Stimulated activated CD4-positive, alpha-beta T cell treated with anti-CD3 and anti-CD28 coated beads, TNF-alpha, amount 100 ng/mL, for 1 hour (primary cell): ENCODE results near the gene SEC24A.
"Not testable (repeated sequence)": the region's sequence is repeated elsewhere in the genome, so short reads cannot be mapped to it uniquely, and the experiment has no call there.

Experiments
- DNase-seq, 3 donors: peaks; one replicate each; pipeline ENCODE4 v3.0.0-alpha.2; 2020; ENCODE audit warnings: low read depth in 3 of 3, low spot score in 1 of 3

Gene SEC24A

DNA sequence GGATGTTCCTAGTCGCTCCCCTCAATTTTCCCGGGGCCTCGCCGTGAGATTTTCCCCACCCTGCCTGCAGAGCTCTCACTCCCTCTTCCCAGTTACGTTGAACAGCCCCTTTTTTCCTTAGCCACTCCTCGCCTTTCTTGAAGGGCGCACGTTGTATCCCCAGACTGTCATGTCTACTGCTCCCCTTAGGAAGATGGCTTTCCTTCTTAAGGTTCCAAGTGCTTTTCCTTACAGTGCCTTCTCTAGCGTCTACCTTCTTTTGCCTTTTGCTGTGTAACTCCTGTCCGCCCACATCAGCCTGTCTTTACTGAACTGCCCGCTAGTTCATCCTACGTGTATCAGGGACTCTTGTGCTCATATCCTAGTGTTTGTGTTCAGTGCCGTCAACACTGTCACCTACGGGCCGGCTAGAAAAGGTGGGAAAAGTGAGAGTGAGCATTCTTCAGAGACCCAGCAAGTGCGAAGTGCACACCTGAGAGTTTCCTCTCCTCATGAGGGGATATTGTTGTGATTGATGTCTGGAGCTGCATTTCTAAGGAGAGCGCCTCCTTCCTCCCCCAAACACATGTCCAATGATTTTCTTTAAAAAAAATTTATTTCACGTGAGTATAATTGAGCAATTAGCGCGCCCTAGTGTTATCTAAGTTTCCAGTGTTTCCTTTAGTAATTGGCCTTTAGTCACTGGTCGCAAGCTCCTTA is 90.5 kb downstream of the SEC24A start:
- no peak for DNase-seq

DNA sequence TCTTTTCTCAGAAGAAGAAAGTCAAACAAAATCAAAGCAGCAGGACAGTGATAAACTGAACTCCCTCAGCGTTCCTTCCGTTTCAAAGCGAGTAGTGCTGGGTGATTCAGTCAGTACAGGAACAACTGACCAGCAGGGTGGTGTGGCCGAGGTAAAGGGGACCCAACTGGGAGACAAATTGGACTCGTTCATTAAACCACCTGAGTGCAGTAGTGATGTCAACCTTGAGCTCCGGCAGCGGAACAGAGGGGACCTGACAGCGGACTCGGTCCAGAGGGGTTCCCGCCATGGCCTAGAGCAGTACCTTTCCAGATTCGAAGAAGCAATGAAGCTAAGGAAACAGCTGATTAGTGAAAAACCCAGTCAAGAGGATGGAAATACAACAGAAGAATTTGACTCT is 92.5 kb downstream of the SEC24A start:
- DNase-seq = no peak

DNA sequence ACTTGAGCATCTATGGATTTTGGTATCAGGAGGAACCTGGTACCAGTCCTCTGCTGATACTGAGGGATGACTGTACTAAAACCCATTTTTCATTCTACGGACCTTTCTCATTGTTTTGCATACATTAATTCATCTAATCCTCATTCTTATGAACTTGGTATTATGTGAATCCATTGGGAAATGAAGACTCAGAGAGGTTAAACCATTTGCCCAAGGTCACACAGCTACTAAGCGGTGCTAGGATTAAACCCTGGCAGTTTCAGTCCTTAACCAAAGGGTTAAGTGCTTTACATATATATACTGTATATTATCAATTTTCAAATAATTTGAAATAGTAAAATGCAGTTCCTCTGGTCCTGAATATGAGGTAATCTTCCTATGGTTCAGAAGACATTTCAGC is 93.5 kb downstream of the SEC24A start:
- DNase-seq = no peak

DNA sequence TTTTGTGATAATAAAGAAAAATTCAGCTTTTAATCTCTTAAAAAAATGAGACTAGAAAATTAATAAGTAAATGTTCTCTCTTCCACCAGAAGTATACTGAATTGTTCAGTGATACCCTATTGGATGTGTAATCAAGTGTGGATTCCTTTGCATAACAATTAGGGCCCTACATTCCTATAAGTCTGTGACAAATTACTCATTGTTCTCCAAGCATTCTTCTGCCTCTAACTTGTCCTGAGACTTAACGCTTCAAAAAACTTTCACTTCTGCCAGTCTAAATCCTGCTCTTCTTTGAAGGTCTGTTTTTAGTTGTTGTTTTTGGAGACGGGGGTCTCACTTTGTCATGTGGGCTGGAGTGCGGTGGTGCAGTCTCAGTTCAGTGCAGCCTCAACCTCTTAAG is 100.8 kb downstream of the SEC24A start:
- no peak for DNase-seq

DNA sequence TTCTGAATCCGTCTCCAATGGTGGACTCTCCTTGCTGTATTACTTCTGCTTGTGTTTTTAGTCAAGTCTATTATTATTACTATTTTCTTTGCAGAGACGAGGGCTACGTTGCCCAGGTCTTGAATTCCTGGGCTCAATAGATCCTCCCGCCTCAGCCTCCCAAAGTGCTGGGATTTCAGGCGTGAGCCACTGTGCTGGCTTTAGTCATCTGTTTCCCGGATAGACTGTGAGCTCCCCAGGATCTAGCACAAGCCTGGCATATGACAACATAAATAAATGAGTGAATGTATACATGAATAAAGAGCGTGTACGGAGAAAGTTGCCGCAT is 109.6 kb downstream of the SEC24A start:
- DNase-seq = no peak

DNA sequence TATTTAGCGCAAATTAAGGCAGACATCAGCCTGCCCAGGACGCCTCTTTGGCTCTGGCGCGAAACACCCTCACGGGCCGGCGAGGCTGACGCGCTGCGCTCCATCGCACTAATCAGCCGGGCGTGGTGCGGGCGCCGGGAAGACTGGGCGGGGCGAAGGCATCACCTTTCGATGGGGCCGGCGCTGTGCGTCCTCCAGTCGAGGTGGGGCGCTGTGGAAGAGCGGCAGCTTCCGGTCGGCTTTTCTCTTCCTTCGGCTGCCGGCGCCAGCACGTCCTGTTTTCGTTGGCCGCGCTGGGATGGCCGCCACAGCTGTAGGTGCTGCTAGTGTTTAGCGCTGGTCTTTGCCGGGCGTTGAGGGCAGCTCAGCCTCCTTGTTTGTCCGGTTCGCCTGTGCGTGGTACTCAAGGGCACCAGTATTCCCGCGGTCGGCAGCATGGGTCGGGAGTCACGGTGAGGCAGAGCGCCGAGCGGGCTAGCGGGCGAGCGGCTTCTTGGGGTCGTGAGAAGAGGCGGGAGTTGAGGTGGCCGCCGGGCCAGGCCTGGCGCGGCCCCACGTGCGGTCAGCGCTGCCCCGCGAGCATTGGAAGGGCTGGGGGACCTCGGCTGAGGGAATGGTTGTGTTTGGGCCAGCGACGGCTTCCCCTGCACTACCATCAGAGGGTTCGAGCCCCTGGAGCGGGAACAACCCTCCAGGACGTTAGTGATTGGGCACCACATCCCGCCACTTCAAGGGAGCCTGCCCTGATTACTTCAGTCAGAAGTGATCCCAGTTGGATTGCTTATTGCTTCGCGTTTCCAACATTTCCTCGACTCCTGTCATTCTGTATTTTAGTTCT is 110.1 kb downstream of the SEC24A start, which contains the start of gene DDX46:
Gene DDX46 (plus strand): TSS at position 276 of the 838 bp plus-strand sequence. CDS start 160 bp downstream, at position 436.
- DNase-seq = peak; percentile 76 to 94 (median 87)

DNA sequence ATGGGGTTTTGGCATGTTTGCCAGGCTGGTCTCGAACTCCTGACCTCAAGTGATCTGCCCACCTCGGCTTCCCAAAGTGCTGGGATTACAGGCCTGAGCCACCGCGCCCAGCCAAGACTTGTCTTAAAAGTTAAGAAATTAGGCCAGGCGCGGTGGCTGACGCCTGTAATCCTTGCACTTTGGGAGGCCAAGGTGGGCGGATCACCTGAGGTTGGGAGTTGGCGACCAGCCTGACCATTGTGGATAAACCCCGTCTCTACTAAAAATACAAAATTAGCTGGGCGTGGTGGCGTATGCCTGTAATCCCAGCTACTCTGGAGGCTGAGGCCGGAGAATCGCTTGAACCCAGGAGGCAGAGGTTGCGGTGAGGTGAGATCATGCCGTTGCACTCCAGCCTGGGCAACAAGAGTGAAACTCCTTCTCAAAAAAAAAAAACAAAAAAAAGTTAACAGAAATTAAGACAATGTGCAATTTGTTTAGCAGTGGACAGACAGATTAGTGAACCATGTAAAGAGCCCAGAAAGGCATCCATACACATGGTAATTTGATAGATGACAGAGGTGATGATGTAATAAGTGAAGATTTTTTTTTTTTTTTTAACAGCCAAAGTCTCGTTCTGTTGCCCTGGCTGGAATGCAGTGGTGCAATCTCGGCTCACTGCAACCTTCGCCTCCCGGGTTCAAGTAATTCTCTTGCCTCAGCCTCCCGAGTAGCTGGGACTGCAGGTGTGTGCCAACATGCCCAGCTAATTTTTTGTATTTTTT is 119.1 kb downstream of the SEC24A start:
- not testable (repeated sequence) for DNase-seq

DNA sequence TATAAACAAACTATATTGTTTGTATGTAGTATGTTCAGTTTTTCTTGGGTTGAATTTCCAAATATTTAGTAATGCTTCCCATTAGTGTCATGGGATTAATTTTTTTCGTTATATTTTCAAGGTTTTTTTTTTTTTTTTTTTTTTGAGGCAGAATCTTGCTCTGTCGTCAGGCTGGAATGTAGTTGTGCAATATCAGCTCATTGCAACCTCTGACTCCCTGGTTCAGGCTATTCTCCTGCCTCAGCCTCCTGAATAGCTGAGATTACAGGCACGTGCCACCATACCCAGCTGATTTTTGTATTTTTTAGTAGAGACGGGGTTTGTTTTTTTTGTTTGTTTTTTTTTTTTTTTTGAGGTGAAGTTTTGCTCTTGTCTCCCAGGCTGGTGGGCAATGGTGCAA is 120.6 kb downstream of the SEC24A start:
- DNase-seq = no peak

DNA sequence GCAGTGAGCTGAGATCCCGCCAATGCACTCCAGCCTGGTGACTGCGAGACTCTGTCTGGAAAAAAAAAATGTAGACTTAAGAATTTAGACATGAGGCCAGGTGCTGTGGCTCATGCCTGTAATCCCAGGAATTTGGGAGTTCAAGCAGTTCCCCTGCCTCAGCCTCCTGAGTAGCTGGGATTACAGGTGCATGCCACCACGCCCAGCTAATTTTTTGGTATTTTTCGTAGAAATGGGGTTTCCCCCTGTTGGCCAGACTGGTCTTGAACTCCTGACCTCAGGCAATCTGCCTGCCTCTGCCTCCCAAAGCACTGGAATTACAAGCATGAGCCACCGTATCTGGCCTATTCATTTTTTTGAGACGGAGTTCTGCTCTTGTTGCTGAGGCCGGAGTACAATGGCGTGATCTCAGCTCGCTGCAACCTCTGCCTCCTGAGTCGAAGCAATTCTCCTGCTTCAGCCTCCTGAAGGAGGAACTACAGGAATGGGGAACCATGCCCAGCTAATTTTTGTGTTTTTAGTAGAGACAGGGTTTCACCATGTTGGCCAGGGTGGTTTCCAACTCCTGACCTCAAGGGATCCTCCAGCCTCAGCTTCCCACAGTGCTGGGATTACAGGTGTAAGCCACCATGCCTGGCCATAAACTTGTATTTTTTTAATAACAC is 124.0 kb downstream of the SEC24A start:
- no peak for DNase-seq

DNA sequence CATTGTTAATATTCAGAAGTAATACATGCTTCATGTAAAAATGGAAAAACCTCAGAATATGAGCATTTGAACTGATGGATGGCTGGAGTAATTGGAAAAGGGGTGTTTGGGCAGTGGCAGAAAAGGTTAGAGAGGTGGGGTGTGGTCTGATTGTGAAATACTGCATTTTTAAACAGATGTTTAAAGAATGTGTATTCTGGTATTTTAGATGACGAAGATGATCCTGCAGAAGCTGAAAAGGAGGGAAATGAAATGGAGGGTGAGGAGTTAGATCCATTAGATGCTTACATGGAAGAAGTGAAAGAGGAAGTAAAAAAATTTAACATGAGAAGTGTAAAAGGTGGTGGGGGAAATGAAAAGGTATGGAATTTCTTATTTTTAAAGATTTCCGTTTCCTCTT is 128.8 kb downstream of the SEC24A start:
- DNase-seq = no peak
